HG02970 (cell line): ENCODE measurements around the gene MFSD6.

Experiments used
- ATAC-seq: cut with Tn5 transposase; IDR thresholded peaks from one replicate; pipeline ENCODE4 v1.9.1; 2021; ENCODE audit warnings: mild to moderate bottlenecking, moderate library complexity, moderate number of reproducible peaks; ENCODE audit not compliant: unreplicated experiment, low FRiP score

The MFSD6 gene

GRCh38 chr2:190524928-190525327, 116.8 kb downstream of the MFSD6 start:
- no peak for ATAC-seq

DNA sequence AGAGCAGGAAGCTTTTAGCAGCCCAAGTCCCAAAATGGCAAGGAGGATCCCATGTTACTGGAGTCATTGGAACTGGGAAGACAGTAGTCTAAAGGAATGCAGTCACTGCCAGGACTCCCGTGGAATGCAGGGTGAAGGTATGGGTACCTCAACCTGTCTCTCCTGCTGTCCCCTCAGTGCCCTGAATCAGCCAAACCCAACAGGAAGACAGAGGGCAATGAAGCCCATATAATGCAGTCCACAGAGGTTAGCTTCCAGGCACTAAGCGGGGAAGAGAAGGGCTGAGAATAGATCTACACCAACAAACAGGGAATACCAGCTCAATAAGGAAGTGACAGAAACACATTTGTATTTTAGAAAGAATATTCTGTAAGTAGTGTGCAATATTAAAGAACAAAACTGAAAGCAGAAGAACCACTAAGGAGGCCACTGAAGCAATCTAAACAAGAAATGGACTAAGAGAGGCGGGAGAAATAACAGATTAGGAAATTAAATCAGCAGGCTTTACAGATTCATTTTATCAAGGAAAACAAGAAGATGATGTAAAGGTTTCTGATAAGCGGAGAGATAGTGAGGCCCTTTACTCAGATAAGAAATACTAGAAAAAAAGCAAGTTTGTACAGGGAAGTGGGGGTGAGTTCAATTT, 118.1 kb downstream of the MFSD6 start:
- no peak for ATAC-seq

DNA sequence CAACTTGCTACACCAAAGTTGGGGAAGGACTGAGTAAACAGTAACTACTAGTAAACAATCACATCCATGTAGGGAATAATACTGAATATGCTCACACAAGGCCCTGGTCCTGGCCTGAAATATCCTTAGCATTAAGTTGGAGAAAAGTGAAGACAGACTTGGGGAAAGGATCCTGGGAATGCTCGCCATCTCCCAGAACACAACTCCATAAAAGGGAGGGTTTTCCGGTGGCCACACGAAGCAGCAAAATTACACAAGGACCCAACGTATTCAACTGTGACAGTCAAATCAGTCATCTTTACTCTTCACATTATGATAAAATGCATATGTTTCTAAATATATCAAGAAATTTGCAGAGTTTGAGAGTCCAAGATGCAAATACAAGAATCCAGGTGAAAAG, 119.1 kb downstream of the MFSD6 start:
- no peak for ATAC-seq

GRCh38 chr2:190527918-190528317, 119.8 kb downstream of the MFSD6 start:
- no peak for ATAC-seq

DNA sequence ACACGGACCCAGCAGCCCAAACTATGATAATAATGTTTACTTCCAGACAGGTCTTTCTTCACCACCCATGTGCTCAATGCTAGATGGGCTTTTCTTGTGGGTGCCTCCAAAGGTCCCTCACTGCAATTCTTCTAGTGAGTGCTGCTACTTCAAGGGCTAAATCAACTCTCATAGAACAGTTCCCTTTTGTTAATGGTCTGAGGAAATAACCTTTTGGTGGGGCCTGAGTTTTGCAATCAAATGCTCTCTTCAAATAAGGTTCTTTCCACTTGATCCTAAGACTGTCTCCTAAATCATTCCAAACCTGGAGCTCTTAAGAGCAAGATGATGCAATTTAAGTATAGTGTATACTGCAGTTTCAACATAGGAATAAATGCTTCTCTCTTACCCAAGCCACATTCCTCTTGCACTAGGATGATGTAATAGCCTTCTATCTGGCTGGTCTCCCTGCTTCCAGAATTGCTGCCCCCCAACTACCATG, 120.4 kb downstream of the MFSD6 start:
- ATAC-seq: no peak

DNA sequence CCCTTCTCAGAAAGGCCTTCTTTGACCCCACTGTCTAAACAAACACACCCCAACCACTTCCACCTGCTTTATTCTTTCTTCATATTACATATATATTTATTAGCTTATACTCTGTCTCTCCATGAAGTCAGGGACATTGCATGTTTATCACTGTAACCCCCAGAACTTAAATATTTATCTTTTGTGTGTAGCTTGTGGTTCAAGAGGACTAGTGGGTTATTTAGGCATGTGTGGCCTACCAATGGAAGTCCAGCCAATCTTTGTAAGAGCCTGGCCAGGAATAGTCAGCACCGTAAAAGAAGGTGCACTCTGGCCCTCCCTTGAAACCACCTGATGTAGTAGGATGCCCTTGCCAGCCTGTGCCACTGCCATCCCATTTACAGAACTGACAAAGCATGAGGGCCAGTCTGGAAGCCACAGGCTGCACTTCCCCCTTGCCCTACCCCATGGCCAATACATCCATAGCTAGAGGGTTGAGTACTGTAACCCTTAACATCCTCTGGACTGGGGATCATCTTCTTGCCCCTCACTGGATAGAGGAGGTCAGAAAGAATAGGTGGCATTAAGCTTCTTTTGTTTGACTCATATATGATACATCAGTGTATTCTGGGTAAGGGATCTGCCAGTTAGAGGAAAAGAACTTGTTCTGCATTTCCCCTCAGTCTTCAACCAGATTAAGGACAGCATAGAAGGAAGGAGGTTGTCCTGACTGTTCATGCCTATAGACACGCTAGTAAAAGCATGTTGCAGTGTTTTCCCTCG, 121.5 kb downstream of the MFSD6 start:
- no peak for ATAC-seq

DNA sequence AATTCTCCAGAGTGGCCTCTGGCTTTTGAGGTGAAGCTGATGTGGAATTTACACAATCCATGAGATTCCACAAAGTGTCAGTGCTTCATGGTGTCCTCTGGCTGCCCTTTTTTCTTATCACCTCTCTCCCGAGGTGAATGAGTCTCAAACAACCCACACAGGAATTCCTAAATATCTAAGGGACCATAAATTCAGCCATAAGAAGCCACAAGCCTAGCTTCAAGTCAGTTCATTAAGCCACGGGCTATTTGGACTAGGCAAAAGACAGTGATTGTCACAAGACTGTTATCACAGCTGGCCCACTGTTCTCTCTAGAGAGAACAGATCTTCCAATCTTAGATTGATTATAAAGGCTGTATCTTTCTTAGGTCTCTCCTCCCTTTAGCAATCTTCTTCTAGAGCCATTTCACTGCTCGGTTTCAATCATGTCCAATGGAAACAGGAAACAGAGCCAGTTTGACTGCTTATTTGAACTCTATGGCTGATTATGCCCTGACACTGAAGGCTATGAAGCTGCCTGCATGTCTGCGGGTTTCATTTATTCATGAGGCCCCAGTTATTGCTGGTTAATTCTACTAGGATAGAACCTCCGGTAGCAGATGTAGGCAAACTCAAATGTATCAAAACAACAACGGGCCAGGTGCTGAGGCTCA, 122.2 kb downstream of the MFSD6 start:
- ATAC-seq: no peak

DNA sequence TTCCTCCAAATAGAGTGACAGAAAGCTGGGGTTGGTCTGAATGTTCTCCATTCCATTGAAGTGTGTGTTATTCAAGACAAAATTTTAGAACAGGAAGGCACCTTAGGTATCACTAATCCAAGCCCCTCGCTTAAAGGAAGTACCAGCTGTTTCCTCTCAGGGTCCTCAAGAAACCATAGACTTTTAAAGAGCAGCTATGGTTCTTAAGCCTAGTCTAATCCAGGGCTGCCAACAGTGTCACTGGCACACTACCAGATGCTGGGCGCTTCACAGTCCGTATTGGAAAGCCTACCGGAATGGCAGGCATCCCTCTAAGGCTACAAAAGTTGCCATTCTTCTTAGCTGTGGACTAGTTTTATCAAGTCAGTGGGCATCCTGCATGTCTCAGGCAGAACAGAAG, 124.4 kb downstream of the MFSD6 start:
- ATAC-seq: no peak

- ATAC-seq: no peak
Measured at GRCh38 chr2:190533175-190533967, 125.2 kb downstream of the MFSD6 start.

- ATAC-seq: peak; percentile 16
Measured at GRCh38 chr2:190533968-190534309, 125.8 kb downstream of the MFSD6 start.

DNA sequence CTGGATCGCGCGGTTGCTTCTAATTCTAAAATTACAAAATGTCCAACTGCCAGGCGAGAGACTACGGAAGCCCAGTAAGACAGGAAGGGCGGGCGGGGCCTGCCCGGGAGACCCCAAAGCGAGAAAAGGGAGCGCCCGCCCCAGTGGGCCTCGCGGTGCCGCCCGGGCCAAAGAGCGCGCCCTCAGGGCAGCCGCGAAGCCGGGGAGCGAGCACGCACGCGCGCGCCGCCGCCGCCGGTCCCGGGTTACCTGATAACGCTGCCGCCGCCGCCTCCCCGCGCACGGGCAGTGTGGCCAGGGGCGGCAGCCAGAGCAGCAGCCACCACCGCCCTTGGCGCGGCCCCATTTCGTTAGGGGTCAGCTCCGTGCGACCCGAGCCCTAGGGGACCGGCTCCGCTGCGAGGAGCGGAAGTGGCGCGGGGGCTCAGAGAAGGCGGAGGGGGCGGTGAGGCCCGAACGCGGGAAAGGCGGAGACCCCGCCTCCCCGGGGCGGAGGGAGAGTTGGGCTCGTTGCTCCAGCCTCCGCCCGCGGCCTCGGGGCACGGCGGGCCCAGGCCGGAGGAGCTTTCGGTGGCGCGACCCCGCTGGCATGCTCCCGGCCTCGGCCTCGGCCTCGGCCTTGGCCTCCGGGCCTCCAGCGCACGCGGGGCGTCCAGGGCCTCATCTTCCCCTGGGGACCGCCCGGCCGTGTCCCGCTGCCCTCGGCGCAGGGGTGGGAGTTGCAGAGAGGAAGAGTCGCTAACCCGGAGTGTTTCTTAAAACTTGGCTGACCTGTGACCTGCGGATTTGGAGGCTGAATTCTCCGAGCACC, 126.4 kb downstream of the MFSD6 start, which contains the start of gene NEMP2:
Gene NEMP2, minus strand, starts transcription at position 413 of the 811 bp plus-strand sequence. Its CDS starts 67 bp downstream, at position 346.
- peak; percentile 75 for ATAC-seq

- no peak for ATAC-seq
Measured at GRCh38 chr2:190535121-190535439, 126.9 kb downstream of the MFSD6 start.

DNA sequence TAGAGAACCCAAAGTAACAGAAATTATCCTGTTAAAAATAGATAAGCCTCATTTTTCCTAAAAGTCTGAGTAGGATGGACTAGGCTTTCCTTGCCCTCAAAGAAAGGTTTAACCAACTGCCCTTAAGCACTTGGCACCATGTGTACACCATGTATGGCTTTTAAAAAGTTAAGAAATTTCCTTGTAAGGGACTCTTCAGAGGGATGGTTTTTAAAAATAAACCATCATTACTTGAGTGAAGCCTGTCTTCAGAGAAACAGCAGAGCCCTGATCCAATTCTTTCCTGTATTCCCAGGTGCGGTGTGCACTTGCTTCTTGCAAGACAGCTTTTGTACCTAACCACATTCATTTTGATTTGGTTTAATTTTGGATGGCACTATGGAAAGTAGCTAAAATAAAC, 127.4 kb downstream of the MFSD6 start:
- no peak for ATAC-seq

DNA sequence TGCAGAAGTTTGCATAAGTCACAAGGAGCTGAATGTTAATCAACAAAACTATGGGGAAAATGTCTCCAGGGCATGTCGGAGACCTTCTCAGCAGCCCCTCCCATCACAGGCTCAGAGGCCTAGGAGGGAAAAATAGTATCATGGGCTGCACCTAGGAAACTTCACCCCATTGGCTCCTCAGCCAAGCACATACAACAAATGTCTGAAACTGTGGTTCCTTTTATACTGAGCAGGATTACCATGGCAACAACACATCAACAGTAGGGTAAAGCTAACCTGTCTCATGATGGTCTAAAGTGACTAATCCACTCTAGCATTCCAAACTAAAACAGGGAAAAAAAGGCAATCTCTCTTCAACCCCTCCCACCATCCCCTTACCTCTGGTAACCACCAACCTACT, 129.6 kb downstream of the MFSD6 start:
- no peak for ATAC-seq

DNA sequence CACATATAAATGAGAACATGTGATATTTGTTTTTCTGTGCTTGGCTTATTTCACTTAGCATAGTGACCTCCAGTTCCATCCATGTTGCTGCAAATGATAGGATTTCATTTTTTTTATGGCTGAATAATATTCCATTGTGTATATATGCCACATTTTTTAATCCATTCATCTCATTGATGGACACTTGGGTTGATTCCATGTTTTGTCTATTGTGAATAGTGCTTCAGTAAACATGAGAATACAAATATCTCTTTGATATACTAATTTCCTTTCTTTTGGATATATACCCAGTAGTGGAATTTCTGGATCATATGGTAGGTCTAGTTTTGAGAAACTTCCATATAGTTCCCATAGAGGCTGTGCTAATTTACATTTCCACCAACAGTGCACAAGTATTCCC, 130.0 kb downstream of the MFSD6 start:
- ATAC-seq: no peak

GRCh38 chr2:190540048-190540447, 131.9 kb downstream of the MFSD6 start:
- no peak for ATAC-seq

DNA sequence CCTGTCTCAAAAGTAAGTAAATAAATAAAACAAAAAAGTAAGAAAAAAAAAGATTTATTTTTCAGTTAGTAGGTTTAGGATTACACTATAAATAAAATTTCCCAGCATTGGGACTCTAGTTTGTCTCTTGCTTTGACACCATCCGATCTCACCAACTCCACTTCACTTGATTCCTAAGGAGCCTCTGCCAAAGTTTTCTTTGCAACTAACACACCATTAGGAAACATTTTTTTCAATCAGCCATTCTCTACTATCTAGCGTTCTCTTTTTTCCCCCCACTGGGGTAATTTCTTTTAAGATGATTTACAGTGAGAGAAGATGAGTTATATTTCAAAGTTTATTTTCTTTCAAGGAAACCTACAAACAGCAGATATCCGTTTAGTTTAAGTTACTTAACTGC, 136.9 kb downstream of the MFSD6 start:
- ATAC-seq: no peak

DNA sequence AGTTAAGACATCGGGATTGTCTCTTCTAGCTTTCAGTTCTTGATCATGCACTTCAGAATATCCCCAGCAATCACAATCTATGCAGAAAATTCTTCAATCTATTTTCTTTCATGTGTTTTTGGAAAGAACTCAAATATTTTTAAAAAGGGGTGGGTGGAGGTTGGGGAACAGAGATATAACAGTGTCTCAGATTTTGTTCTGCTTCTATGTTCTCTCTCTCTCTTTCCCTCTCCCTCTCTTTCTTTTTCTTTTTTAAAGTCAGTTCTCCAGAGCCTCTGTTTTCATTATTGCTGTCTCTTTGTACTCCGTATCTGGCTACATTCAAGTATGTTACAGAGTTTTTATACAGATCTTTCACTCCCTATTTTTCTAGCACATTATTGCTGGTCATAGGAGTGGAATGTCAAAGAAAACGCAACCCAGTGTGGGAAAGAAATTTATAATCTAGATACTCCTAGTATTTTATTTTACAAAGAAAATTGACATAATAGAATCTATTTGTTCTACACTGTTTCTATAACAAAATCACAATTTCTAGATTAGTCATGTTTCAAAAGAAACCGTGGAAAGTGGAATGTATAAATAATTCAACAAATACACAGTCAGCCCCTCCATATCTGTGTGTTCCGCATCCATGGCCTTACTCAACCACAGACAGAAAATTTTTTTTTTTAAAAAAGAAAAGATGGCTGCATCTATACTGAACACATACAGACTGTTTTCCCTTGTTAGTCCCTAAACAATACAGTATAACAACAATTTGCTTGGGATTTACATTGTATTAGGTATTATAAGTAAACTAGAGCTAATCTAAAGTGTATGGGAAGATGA, 137.6 kb downstream of the MFSD6 start:
- no peak for ATAC-seq

- ATAC-seq: no peak
Measured at GRCh38 chr2:190546734-190547133, 138.6 kb downstream of the MFSD6 start.
